Breast epithelium (tissue), 4 donors: ENCODE data around the gene FHL1. TPM values are rescaled to one million over a fixed set of nuclear protein-coding genes. Genes with fewer than 3 reads are reported as not detected.
"Not testable (repeated sequence)": the region's sequence is repeated elsewhere in the genome, so short reads cannot be mapped to it uniquely, and the experiment has no call there.

ENCODE experiments used
- DNase-seq, 2 donors: peaks; one replicate each; pipeline ENCODE4 v3.0.0-alpha.2; 2019; ENCODE audit warnings: low spot score in 2 of 2
- H3K27ac ChIP-seq, 2 donors: fragments of 200-600 bp; sonication (generic) in 1 of 2; one replicate each; pipeline ENCODE4 v1.5.1; 2016 to 2019; ENCODE audit warnings: mild to moderate bottlenecking in 1 of 2
- H3K27me3 ChIP-seq, 2 donors: fragments of 200-600 bp; sonication (generic) in 1 of 2; one replicate each; pipeline versions ENCODE4 v1.5.1 to v1.6.0; 2017 to 2019; ENCODE audit warnings: control low read depth in 1 of 2, mild to moderate bottlenecking in 1 of 2
- H3K36me3 ChIP-seq: fragments of 200-600 bp; one replicate; pipeline ENCODE4 v1.5.1; 2019
- H3K4me1 ChIP-seq, 2 donors: fragments of 200-600 bp; sonication (generic); one replicate each; pipeline ENCODE4 v1.5.1; 2016 to 2019; ENCODE audit warnings: control low read depth in 1 of 2
- H3K4me3 ChIP-seq, 3 donors: fragments of 200-600 bp; sonication (generic); 1 replicate in 2 of 3; 2 replicates in 1 of 3; pipeline ENCODE4 v1.5.1; 2016 to 2019; ENCODE audit warnings: mild to moderate bottlenecking in 3 of 3, moderate library complexity in 2 of 3
- H3K9me3 ChIP-seq, 2 donors: fragments of 200-600 bp; sonication (generic) in 1 of 2; one replicate each; pipeline ENCODE4 v1.5.1; 2016 to 2019; ENCODE audit warnings: control low read depth in 1 of 2
- POLR2A ChIP-seq: fragments of 450-650 bp; IDR thresholded peaks from one replicate; pipeline ENCODE4 v1.6.1; 2016; ENCODE audit warnings: antibody characterized with exemption, mild to moderate bottlenecking, moderate library complexity
- POLR2AphosphoS5 ChIP-seq, 3 donors: sonication (generic); formaldehyde crosslinking; IDR thresholded peaks; one replicate each; pipeline ENCODE4 v1.6.1; 2017; ENCODE audit warnings: antibody characterized with exemption in 3 of 3
- intact Hi-C: fragments of 100-400 bp; cut with DNase I; formaldehyde crosslinking; loops from one replicate; pipeline ENCODE4 v1.15.1; 2023; ENCODE audit warnings: low total_unique reads
- total RNA-seq, 3 donors: library from RNA; depleted of rRNA; stranded (reverse); fragments of >200 nt; gene quantifications; one replicate each; pipeline ENCODE4 v1.1.0, GENCODE V29; 2016
- TF ChIP-seq, protein P1 (sequence below), 3 donors: fragments of 450-650 bp; IDR thresholded peaks; one replicate each; pipeline ENCODE4 v1.5.1; 2016 to 2017; ENCODE audit warnings: antibody characterized with exemption in 3 of 3, mild to moderate bottlenecking in 3 of 3, moderate library complexity in 3 of 3

FHL1 gene
- total RNA-seq, 3 donors from 2014 or later: 299 to 1,250 (median 654) TPM

GRCh38 chrX:136165406-136165805 is 18.1 kb downstream of the FHL1 start:
- DNase-seq: no peak
- H3K4me3 ChIP-seq: no peak overlapping the region
- no peaks in the 10 kb centered on the region for H3K9me3 ChIP-seq
- no peaks in the 10 kb centered on the region for H3K36me3 ChIP-seq
- no peak overlapping the region for H3K27ac ChIP-seq
- TF ChIP-seq POLR2AphosphoS5 (IDR thresholded peaks at IDR 0.05) (no peak), POLR2A (no peak)
- TF ChIP-seq, protein P1, sequence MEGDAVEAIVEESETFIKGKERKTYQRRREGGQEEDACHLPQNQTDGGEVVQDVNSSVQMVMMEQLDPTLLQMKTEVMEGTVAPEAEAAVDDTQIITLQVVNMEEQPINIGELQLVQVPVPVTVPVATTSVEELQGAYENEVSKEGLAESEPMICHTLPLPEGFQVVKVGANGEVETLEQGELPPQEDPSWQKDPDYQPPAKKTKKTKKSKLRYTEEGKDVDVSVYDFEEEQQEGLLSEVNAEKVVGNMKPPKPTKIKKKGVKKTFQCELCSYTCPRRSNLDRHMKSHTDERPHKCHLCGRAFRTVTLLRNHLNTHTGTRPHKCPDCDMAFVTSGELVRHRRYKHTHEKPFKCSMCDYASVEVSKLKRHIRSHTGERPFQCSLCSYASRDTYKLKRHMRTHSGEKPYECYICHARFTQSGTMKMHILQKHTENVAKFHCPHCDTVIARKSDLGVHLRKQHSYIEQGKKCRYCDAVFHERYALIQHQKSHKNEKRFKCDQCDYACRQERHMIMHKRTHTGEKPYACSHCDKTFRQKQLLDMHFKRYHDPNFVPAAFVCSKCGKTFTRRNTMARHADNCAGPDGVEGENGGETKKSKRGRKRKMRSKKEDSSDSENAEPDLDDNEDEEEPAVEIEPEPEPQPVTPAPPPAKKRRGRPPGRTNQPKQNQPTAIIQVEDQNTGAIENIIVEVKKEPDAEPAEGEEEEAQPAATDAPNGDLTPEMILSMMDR (IDR thresholded peaks at IDR 0.05): no peak
- intact Hi-C loops: no loop called here
- H3K27me3 ChIP-seq: peaks cover 0 to 29% of the 10 kb centered on the region in 2 donors
- H3K4me1 ChIP-seq: no peaks in the 10 kb centered on the region

DNA sequence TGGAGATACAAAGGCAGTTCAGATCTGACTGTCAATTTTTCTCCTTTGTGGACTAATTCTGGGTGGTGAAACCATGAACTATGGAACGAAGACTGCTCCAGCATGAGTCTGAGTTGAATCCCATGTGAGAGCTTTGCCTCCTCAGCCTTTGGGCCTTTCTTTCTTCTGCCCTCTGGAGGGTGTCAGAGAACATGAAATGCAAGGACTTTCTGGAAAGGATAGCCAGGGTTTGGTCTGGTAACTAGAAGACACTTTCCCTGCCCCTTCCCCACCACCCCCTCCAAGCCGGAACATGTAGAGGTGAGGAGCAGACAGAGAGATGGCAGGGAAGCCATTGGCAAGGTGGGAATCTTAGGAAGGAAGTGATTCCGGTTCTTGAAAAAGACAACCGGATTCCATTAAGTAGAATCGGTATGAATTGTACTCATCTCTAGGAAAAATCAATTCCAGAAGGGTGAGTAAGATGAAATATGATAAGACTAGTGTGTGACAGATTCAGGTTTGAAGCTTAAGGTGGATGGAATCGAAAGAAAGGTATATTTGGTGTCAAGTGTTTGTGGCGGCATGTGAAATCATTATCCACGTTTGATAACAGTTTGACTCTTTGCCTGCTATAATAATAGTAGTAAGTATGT is 19.0 kb downstream of the FHL1 start:
- intact Hi-C loops: no loop called here
- TF ChIP-seq POLR2A: no peak
- no peak for TF ChIP-seq POLR2AphosphoS5 (IDR thresholded peaks at IDR 0.05)
- DNase-seq: no peak
- no peak overlapping the region for H3K4me3 ChIP-seq
- no peaks in the 10 kb centered on the region for H3K9me3 ChIP-seq
- H3K4me1 ChIP-seq: no peaks in the 10 kb centered on the region
- H3K27me3 ChIP-seq: peaks cover 0 to 36% of the 10 kb centered on the region in 2 donors
- H3K27ac ChIP-seq: peak overlapping the region in 1 of 2 donors; percentile 55
- no peaks in the 10 kb centered on the region for H3K36me3 ChIP-seq

GRCh38 chrX:136167989-136168388 is 20.7 kb downstream of the FHL1 start:
- peaks cover 0 to 35% of the 10 kb centered on the region in 2 donors for H3K27me3 ChIP-seq
- H3K9me3 ChIP-seq, H3K36me3 ChIP-seq, DNase-seq, H3K27ac ChIP-seq, H3K4me1 ChIP-seq, H3K4me3 ChIP-seq, intact Hi-C loops: not testable (repeated sequence)

DNA sequence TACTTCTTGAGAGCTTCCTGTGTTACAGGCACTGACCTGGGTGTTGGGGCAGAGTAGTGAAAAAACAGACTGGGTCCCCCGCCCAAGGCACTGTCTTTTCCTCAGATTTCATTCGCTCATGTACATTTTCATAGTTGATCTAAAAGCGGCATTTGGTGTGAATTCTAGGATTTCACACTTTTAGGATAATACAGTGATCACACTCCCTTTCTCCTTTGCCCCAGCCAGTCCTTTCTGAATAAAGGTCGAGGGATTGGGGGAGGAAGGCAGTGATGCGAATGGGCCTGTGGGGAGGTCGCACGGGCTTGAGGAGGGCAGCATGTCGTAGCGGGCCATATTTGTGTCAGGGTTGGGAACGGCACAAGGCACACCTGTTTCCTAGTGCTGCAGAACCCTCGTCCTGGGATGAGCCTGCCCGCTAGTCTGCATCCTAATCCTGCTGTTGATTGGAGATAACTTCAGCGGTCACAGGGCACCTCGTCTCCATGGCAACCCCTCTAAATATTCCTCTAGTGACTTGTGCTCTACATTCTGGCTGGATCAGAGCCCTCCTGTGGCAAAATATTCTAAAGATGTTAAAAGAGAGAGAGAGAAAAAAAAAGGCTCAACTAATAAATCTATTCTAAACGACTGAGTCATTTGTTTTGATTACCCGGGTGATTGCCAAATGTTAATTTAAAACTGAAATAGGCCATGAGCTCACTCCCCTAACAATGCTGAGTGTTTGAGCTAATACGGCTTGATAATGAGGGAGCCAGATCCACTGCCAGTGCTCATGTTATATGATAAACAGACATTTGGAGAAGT is 21.8 kb downstream of the FHL1 start:
- Histone ChIP-seq H3K27me3 (peaks cover 0 to 37% of the 10 kb centered on the region in 2 donors), H3K27ac (peak overlapping the region; percentile 62 to 84), H3K9me3 (no peaks in the 10 kb centered on the region), H3K36me3 (no peaks in the 10 kb centered on the region), H3K4me3 (no peak overlapping the region), H3K4me1 (no peaks in the 10 kb centered on the region)
- TF ChIP-seq POLR2AphosphoS5 (IDR thresholded peaks at IDR 0.05) (no peak), POLR2A (no peak)
- TF ChIP-seq, protein P1 (IDR thresholded peaks at IDR 0.05): no peak
- DNase-seq: no peak
- intact Hi-C loops: no loop called here

GRCh38 chrX:136170139-136170800 is 22.9 kb downstream of the FHL1 start:
- no peaks in the 10 kb centered on the region for H3K9me3 ChIP-seq
- TF ChIP-seq POLR2A: no peak
- TF ChIP-seq, protein P1 (IDR thresholded peaks at IDR 0.05): no peak
- H3K36me3 ChIP-seq: no peaks in the 10 kb centered on the region
- no peak overlapping the region for H3K4me3 ChIP-seq
- intact Hi-C loops: no loop called here
- DNase-seq: no peak
- no peaks in the 10 kb centered on the region for H3K4me1 ChIP-seq
- peak overlapping the region; percentile 62 to 76 for H3K27ac ChIP-seq
- peaks cover 0 to 37% of the 10 kb centered on the region in 2 donors for H3K27me3 ChIP-seq

- Histone ChIP-seq H3K4me3 (no peak overlapping the region), H3K4me1 (no peaks in the 10 kb centered on the region), H3K36me3 (no peaks in the 10 kb centered on the region), H3K9me3 (no peaks in the 10 kb centered on the region), H3K27ac (peak overlapping the region in 1 of 2 donors; percentile 3), H3K27me3 (peaks cover 0 to 37% of the 10 kb centered on the region in 2 donors)
- intact Hi-C loops: no loop called here
- no peak for DNase-seq
- TF ChIP-seq, protein P1 (IDR thresholded peaks at IDR 0.05): no peak
- TF ChIP-seq POLR2AphosphoS5 (IDR thresholded peaks at IDR 0.05): no peak
- no peak for TF ChIP-seq POLR2A
These were observed 24.1 kb downstream of the FHL1 start for GRCh38 chrX:136171420-136171819.
